ENCODE results near the gene CMIP.
"Not testable (repeated sequence)": the region's sequence is repeated elsewhere in the genome, so short reads cannot be mapped to it uniquely, and the experiment has no call there.

CMIP gene

GRCh38 chr16:81421536-81421935 is 23.1 kb upstream of the CMIP start:
- no peak for DNase-seq

- DNase-seq, result not testable (repeated sequence)
Measured at GRCh38 chr16:81422153-81422552, 22.5 kb upstream of the CMIP start.

- peak; percentile 73 to 84 for DNase-seq
Measured at GRCh38 chr16:81424771-81425170, 19.8 kb upstream of the CMIP start.

- DNase-seq, result no peak
Measured at GRCh38 chr16:81427219-81427618, 17.4 kb upstream of the CMIP start.

GRCh38 chr16:81429045-81429521 is 15.5 kb upstream of the CMIP start:
- peak; percentile 55 to 69 for DNase-seq

DNA sequence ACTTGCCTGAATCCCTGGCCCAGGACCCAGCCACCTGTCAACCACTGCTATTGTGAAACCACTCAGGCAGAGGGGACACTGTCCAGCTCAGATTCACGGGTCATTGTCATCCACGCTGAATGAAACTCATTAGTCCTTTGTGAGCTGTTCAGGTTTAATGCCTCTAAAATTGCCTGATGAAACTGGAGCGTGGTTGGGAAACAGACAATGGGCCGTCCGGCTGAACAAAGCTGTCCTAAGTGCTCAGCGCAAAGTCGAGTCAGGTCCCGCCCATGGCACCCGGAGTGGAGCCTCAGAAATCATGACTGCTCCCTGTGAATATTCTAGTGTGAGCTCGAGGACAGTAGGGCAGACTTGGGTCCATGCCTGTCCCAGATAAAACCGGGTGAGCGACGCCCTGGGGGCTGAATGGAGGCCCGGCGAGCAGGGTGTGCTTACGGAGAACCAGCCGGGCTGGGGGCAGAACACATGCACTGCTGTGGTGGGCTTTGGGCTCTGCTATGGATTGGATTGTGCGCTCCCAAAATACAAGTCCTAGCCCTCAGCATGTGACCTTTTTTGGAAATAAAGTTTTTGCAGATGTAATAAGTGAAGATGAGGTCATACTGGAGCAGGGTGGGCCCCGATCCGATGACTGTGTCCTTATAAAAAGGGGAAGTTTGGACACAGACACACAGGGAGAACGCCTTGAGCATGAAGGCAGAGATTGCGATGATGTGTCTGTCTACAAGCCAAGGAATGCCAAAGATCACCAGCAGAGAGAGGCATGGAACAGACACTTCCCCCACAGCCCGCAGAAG is 12.9 kb upstream of the CMIP start:
- DNase-seq, result peak; percentile 92 to 95

- no peak for DNase-seq
Measured at GRCh38 chr16:81432937-81433557, 11.6 kb upstream of the CMIP start.

DNA sequence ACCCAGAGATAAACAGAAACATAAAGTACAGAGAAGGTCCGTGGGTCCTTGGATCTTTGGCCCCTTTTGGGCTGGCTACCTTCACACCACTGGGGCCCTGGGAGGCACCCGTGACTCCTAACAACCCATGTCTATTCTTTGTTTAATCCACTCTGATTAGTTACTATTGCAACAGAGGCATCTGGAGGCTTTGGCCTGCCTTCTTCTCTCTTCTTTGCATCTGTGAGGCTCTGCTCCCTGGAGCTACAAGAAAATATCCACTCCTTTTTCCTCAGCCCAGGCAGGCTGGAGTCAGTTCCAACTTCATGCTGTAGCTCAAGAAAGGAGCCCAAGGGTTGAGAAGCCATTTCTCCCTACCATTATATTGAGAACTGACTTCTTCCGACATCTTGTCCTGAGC is 9.5 kb upstream of the CMIP start:
- no peak for DNase-seq

GRCh38 chr16:81435567-81435966 is 9.0 kb upstream of the CMIP start:
- no peak for DNase-seq

- no peak for DNase-seq
Measured at GRCh38 chr16:81436386-81436785, 8.2 kb upstream of the CMIP start.

DNA sequence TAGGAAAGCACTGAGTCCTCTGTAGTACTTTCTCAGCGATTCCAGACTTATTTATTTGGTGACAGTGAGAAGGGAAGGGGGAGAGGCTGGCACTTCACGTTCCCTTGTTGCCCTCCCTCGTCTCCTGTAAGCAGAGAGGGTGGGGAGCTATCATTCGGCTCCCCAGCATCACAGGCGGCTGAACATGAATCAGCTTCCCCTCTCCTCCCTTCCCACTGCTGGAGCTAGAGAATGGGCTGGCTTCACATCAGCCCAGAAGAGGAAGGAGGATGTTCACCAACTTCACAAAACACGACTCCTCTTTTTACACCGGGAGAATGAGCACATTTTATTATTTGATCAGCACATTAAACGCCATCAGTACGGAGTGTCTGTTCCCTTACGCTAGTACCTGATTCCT is 6.7 kb upstream of the CMIP start:
- peak; percentile 77 to 78 for DNase-seq

DNA sequence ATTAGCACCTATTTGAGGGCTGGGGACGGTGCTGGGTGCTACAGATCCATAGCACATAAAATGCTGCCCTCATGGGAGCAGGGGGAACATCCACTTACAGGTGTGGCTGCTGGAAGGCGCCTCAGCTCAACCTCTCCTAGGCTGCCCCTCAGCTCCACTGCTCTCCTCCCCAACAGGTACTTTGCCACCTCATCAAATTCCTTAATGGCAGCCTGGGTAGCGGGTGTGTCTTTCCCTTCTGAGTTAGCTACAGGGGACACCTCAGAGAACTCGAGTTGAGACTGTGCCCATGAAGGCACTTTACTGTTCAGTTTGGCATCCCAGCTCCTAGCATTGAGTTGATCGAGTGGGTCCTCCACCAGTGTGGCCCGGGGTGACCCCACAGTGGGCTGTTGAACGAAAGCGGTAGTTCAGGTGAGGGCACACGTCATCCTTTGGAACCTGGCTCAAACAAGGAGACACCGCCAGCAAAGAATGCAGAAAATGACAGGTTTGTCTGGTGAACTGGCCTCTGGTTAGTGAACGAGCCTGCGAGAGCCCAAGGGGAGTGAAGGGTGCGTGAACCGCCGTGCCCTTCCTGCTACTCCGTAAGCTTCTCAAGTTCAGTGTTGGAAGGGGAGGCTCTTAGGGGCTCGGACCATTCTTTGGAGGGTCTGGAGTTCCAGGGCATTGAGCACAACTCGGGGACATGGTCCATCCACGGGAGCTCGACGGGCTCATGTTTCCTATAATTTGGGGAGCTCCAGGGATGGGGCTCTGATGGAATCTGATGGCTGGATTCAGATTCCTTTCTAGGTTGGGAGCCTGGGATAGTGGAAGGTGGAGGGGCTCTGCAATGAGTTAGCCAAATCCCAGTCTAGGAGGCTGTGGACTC is 3.5 kb upstream of the CMIP start:
- DNase-seq, result no peak

DNA sequence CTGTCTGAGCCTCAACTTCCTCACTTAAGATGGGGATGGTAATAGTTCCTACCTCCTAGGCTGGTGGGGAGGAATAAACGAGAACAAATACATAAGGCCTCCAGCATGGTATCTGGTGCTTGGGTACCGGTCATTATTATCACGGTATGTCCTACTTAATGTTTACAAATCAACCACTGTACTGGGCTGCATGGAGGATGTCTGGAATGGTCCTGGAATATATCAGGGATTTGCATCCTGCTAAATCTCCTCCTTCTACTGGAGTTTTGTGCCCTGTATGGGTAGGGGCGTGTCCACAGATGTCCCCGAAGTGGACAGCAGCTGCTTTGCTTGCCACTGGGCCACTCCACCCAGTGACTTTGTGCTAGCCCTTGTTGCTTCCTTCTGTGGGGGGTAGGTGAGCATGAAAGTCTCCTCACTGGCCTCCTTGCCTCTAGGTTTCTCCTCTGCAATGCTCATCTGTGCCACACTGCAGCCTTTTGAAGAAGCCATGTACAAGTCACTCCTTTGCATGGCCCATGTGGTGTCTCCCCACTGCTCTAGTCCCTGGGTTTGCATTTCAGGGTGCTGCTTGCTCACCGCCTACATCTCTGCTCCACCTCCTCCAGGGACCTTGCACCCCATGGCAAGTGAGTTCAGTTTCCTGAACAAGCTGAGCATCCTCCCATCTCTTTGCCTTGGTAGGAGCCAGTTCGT is 2.2 kb upstream of the CMIP start:
- no peak for DNase-seq

GRCh38 chr16:81442916-81443687 is 1.5 kb upstream of the CMIP start:
- DNase-seq, result no peak

- no peak for DNase-seq
Measured at GRCh38 chr16:81443688-81444447, 740 bp upstream of the CMIP start.

GRCh38 chr16:81445143-81445961 is 744 bp downstream of the CMIP start:
- DNase-seq, result peak; percentile 20 to 26

DNA sequence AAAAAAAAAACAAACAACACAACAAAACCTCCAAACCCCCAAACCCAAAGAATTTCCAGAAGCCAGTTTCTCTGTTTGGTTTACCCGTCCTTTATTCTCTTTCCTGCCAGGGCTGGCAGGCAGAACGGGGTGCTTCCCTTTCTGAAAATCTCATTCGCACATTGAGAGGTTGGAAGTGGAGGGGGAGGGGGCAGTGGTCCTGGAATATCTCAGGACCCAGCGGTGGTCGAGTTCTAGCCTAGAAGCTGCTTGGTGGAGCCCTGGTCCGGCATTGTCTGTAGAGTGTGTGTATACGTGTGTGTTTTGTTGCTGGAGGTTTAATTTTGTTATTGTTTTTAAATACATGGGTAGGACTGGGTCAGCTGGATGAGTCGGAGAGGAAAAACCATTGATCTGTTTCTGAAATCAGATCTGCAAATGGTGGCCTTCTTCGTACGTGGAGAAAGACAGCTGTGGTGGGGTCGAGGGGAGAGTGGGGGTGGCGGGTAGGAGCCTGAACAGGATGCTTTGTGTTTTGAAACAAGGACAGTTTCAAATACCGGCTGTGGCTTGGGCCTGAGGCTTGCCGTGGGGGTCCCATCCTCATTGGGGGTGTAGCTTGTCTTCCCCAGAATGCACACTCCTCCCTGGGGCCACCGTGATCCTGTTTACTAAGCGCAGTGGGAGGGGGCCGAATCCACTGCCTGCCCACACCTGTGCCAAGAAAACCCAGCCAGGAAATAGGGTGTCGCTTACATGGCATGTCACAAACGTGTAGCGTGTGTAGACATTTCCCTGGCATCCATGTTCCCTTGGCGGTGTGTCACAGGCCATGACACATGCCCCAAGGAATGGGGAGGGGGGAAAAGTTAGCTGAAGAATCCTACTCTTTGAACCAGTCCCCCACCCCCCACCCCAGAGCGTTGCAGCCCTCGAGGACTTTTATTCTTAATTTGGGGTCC is 1.6 kb downstream of the CMIP start:
- peak in 1 of 2 donors; percentile 37 for DNase-seq

GRCh38 chr16:81446907-81447268 is 2.3 kb downstream of the CMIP start:
- no peak for DNase-seq
